Liver (tissue), 9 donors: ENCODE data around the gene MSMO1. TPM values are rescaled to one million over a fixed set of nuclear protein-coding genes. Genes with fewer than 3 reads are reported as not detected.

Source experiments
- DNase-seq: peaks from one replicate; pipeline ENCODE4 v3.0.0-alpha.2; 2017; ENCODE audit warnings: low spot score
- H3K27ac ChIP-seq, 2 donors: one replicate each; pipeline ENCODE4 v1.7.0; 2013; ENCODE audit warnings: inconsistent platforms in 2 of 2, low read length in 2 of 2, control low read depth in 1 of 2, low read depth in 1 of 2, mild to moderate bottlenecking in 1 of 2
- H3K27me3 ChIP-seq, 4 donors: one replicate each; pipeline versions ENCODE4 v1.6.1 to v1.7.0; 2013; ENCODE audit warnings: low read length in 3 of 4, inconsistent platforms in 1 of 4, mild to moderate bottlenecking in 1 of 4, moderate library complexity in 1 of 4; ENCODE audit not compliant: control insufficient read depth in 4 of 4, insufficient read depth in 4 of 4
- H3K36me3 ChIP-seq, 4 donors: one replicate each; pipeline versions ENCODE4 v1.6.1 to v1.7.0; 2013; ENCODE audit warnings: low read length in 3 of 4, mild to moderate bottlenecking in 3 of 4, low read depth in 1 of 4, moderate library complexity in 1 of 4; ENCODE audit not compliant: control insufficient read depth in 4 of 4, insufficient read depth in 3 of 4
- H3K4me1 ChIP-seq, 4 donors: one replicate each; pipeline versions ENCODE4 v1.6.1 to v1.7.0; 2013; ENCODE audit warnings: low read length in 3 of 4, mild to moderate bottlenecking in 3 of 4, moderate library complexity in 1 of 4; ENCODE audit not compliant: control insufficient read depth in 4 of 4, insufficient read depth in 4 of 4
- H3K4me3 ChIP-seq, 3 donors: one replicate each; pipeline versions ENCODE4 v1.6.1 to v1.7.0; 2013; ENCODE audit warnings: low read length in 3 of 3, control low read depth in 1 of 3, low read depth in 1 of 3, mild to moderate bottlenecking in 1 of 3
- H3K9ac ChIP-seq, 2 donors: one replicate each; pipeline ENCODE4 v1.7.0; 2013; ENCODE audit warnings: low read length in 2 of 2, mild to moderate bottlenecking in 2 of 2, moderate library complexity in 2 of 2, control low read depth in 1 of 2, low read depth in 1 of 2
- H3K9me3 ChIP-seq, 4 donors: one replicate each; pipeline versions ENCODE4 v1.6.1 to v1.7.0; 2013; ENCODE audit warnings: low read length in 3 of 4; ENCODE audit not compliant: control insufficient read depth in 4 of 4
- EGR1 ChIP-seq, 2 donors: IDR thresholded peaks; 2 replicates each; pipeline ENCODE4 v1.6.1; 2016 to 2018; ENCODE audit warnings: antibody characterized with exemption in 2 of 2, low read depth in 2 of 2
- GABPA ChIP-seq, 2 donors: IDR thresholded peaks in 1 of 2; conservative IDR thresholded peaks in 1 of 2; 2 replicates each; pipeline ENCODE4 v1.6.1; 2016; ENCODE audit warnings: antibody characterized with exemption in 2 of 2, mild to moderate bottlenecking in 1 of 2, moderate library complexity in 1 of 2
- HNF4A ChIP-seq, 2 donors: conservative IDR thresholded peaks; 2 replicates each; pipeline ENCODE4 v1.6.1; 2016; ENCODE audit warnings: antibody characterized with exemption in 2 of 2, mild to moderate bottlenecking in 2 of 2
- JUND ChIP-seq, 2 donors: IDR thresholded peaks; 2 replicates each; pipeline ENCODE4 v1.6.1; 2016; ENCODE audit warnings: antibody characterized with exemption in 2 of 2
- RAD21 ChIP-seq, 2 donors: IDR thresholded peaks; 2 replicates each; pipeline ENCODE4 v1.6.1; 2016; ENCODE audit warnings: antibody characterized with exemption in 2 of 2, mild to moderate bottlenecking in 2 of 2
- SP1 ChIP-seq: IDR thresholded peaks from 2 replicates; pipeline ENCODE4 v1.6.1; 2018; ENCODE audit warnings: antibody characterized with exemption, mild to moderate bottlenecking
- TAF1 ChIP-seq: conservative IDR thresholded peaks from 2 replicates; pipeline ENCODE4 v1.6.1; 2016; ENCODE audit warnings: antibody characterized with exemption, mild to moderate bottlenecking
- YY1 ChIP-seq: IDR thresholded peaks from 2 replicates; pipeline ENCODE4 v1.6.1; 2016; ENCODE audit warnings: antibody characterized with exemption, mild to moderate bottlenecking
- WGBS: extraction: QIAGEN DNeasy Blood & Tissue Kit; methylation state at CpG from one replicate; pipeline ENCODE4 v1.1.7; 2013; 5-methylcytosine and 5-hydroxymethylcytosine counted together
- polyA plus RNA-seq, 2 donors: library from polyadenylated mRNA; stranded (reverse) in 1 of 2; unstranded in 1 of 2; fragments of 200-250 nt in 1 of 2; fragments of >200 nt in 1 of 2; fragmentation: Nextera tagmentation in 1 of 2; extraction: Ambion mirVana in 1 of 2; gene quantifications; one replicate each; pipeline versions ENCODE4 v1.2.1 to v1.2.3, GENCODE V29; 2013 to 2015
- total RNA-seq, 2 donors: library from RNA; depleted of rRNA; stranded (reverse); fragments of >200 nt; gene quantifications; one replicate each; pipeline ENCODE4 v1.2.3, GENCODE V29; 2014
- TF ChIP-seq, protein P1 (sequence below): IDR thresholded peaks from 2 replicates; pipeline ENCODE4 v1.6.1; 2016; ENCODE audit warnings: antibody characterized with exemption, mild to moderate bottlenecking
- TF ChIP-seq, protein P2 (sequence below): fragments of 150-350 bp; IDR thresholded peaks from 2 replicates; pipeline ENCODE4 v1.5.1; 2017; ENCODE audit warnings: improper control_type of control experiment, low read depth, low read length; ENCODE audit not compliant: missing input control
- TF ChIP-seq, protein P3 (sequence below): IDR thresholded peaks from 2 replicates; pipeline ENCODE4 v1.6.1; 2016; ENCODE audit warnings: antibody characterized with exemption
- donor health status: healthy.
- donor health status: healthy.
- donor health status: healthy.
- donor health status: healthy.
- donor health status: healthy.

The MSMO1 gene
- total and polyA plus RNA-seq, 4 donors: 153 to 721 (median 326) TPM

DNA sequence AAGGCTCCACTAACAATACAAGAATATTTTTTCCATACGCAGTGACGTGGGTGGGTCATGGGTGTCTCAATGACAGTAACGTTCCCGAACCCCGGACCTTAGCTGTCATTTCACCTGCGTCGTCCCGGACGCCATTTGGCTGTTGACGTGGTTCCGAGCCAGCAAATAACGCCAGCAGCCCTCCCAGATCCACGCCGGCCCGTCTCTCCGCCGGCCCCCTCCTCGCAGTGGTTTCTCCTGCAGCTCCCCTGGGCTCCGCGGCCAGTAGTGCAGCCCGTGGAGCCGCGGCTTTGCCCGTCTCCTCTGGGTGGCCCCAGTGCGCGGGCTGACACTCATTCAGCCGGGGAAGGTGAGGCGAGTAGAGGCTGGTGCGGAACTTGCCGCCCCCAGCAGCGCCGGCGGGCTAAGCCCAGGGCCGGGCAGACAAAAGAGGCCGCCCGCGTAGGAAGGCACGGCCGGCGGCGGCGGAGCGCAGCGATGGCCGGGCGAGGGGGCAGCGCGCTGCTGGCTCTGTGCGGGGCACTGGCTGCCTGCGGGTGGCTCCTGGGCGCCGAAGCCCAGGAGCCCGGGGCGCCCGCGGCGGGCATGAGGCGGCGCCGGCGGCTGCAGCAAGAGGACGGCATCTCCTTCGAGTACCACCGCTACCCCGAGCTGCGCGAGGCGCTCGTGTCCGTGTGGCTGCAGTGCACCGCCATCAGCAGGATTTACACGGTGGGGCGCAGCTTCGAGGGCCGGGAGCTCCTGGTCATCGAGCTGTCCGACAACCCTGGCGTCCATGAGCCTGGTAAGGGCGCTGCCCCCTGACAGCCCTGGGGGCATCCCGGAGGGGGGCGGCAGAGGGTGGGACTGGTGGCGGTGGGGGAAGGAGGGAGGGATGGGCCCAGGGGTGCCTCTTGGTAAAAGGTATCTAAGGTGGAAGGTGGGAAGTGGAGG, 51.5 kb downstream of the MSMO1 start, which contains the start of gene CPE:
Gene CPE, plus strand, starts transcription at position 264 of the 933 bp plus-strand sequence. Its CDS starts 214 bp downstream, at position 478.
- no peaks in the 10 kb centered on the region for H3K36me3 ChIP-seq
- DNase-seq: peak; percentile 55
- peak within 1 kb of the TSS; percentile 9 to 62 for H3K9ac ChIP-seq
- H3K4me3 ChIP-seq: peak within 1 kb of the TSS; percentile 50 to 66 (median 65)
- 2% methylated on average over 82 of the region's 82 CpGs for WGBS
- TF ChIP-seq YY1 (peak; percentile 22), EGR1 (IDR thresholded peaks at IDR 0.05; ENCODE audit: low read depth in 2 of 2) (no peak), GABPA (IDR thresholded peaks at IDR 0.05 in 1 of 2, conservative IDR thresholded peaks at IDR 0.05 in 1 of 2) (no peak), SP1 (peak; percentile 19), RAD21 (IDR thresholded peaks at IDR 0.05) (peak; percentile 38 to 52), TAF1 (peak; percentile 56)
- TF ChIP-seq, protein P1, sequence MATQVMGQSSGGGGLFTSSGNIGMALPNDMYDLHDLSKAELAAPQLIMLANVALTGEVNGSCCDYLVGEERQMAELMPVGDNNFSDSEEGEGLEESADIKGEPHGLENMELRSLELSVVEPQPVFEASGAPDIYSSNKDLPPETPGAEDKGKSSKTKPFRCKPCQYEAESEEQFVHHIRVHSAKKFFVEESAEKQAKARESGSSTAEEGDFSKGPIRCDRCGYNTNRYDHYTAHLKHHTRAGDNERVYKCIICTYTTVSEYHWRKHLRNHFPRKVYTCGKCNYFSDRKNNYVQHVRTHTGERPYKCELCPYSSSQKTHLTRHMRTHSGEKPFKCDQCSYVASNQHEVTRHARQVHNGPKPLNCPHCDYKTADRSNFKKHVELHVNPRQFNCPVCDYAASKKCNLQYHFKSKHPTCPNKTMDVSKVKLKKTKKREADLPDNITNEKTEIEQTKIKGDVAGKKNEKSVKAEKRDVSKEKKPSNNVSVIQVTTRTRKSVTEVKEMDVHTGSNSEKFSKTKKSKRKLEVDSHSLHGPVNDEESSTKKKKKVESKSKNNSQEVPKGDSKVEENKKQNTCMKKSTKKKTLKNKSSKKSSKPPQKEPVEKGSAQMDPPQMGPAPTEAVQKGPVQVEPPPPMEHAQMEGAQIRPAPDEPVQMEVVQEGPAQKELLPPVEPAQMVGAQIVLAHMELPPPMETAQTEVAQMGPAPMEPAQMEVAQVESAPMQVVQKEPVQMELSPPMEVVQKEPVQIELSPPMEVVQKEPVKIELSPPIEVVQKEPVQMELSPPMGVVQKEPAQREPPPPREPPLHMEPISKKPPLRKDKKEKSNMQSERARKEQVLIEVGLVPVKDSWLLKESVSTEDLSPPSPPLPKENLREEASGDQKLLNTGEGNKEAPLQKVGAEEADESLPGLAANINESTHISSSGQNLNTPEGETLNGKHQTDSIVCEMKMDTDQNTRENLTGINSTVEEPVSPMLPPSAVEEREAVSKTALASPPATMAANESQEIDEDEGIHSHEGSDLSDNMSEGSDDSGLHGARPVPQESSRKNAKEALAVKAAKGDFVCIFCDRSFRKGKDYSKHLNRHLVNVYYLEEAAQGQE: peak; percentile 25
- TF ChIP-seq, protein P2, sequence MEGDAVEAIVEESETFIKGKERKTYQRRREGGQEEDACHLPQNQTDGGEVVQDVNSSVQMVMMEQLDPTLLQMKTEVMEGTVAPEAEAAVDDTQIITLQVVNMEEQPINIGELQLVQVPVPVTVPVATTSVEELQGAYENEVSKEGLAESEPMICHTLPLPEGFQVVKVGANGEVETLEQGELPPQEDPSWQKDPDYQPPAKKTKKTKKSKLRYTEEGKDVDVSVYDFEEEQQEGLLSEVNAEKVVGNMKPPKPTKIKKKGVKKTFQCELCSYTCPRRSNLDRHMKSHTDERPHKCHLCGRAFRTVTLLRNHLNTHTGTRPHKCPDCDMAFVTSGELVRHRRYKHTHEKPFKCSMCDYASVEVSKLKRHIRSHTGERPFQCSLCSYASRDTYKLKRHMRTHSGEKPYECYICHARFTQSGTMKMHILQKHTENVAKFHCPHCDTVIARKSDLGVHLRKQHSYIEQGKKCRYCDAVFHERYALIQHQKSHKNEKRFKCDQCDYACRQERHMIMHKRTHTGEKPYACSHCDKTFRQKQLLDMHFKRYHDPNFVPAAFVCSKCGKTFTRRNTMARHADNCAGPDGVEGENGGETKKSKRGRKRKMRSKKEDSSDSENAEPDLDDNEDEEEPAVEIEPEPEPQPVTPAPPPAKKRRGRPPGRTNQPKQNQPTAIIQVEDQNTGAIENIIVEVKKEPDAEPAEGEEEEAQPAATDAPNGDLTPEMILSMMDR: peak; percentile 48
- TF ChIP-seq, protein P3, sequence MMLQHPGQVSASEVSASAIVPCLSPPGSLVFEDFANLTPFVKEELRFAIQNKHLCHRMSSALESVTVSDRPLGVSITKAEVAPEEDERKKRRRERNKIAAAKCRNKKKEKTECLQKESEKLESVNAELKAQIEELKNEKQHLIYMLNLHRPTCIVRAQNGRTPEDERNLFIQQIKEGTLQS: no peak
- no peaks in the 10 kb centered on the region for H3K9me3 ChIP-seq
- no peaks in the 10 kb centered on the region for H3K27me3 ChIP-seq
- no peak within 1 kb of the TSS for H3K27ac ChIP-seq
- peaks cover 4 to 10% (median 5%) of the 10 kb centered on the region in 4 donors for H3K4me1 ChIP-seq

DNA sequence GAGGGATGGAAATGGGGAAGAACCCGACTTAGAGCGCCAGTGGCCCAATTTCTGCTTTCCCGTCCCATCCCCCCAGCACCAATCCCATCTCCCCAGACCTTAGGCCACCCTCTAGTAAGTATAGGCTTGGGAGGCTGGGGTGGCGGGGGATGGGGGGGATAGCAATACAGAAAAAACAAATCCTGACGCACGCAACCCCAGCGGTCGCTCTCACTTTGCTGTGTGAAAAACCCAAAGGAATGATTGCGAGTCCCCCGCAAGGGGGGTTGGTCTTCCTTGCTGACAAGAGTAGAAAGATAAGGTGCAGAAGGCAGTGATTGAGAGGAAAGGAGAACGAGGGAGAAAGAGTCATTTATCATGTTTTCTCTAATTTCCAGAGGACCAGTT, 52.2 kb downstream of the MSMO1 start:
- no peak for DNase-seq
- Histone ChIP-seq H3K36me3 (no peaks in the 10 kb centered on the region), H3K4me1 (peaks cover 4 to 10% (median 5%) of the 10 kb centered on the region in 4 donors), H3K9me3 (no peaks in the 10 kb centered on the region), H3K27me3 (no peaks in the 10 kb centered on the region), H3K9ac (no peak overlapping the region), H3K4me3 (peak overlapping the region in 1 of 3 donors; percentile 65), H3K27ac (no peak overlapping the region)
- 71% methylated on average over 11 of the region's 11 CpGs for WGBS
- TF ChIP-seq JUND (IDR thresholded peaks at IDR 0.05) (no peak), EGR1 (IDR thresholded peaks at IDR 0.05; ENCODE audit: low read depth in 2 of 2) (no peak), YY1 (no peak), HNF4A (conservative IDR thresholded peaks at IDR 0.05) (no peak), GABPA (IDR thresholded peaks at IDR 0.05 in 1 of 2, conservative IDR thresholded peaks at IDR 0.05 in 1 of 2) (no peak)
- TF ChIP-seq, protein P2: no peak
- TF ChIP-seq, protein P1: no peak
